T-cell (primary cell): ENCODE measurements around the gene CTCFL. TPM values are rescaled to one million over a fixed set of nuclear protein-coding genes. Genes with fewer than 3 reads are reported as not detected.

ENCODE experiments used
- ATAC-seq, 4 experiments: fragments of 200-7000 bp in 3 of 4; fragments of 150-1000 bp in 1 of 4; cut with Tn5 transposase; replicated peaks in 1 of 4; 1 replicate in 3 of 4; 2 replicates in 1 of 4; pipeline ENCODE4 v1.10.0; 2021; ENCODE audit warnings: moderate library complexity in 3 of 4, mild to moderate bottlenecking in 2 of 4, moderate number of reproducible peaks in 1 of 4
- CTCF ChIA-PET, 2 donors: fragments of 300-600 bp; sonication (Branson Sonifier 250); formaldehyde crosslinking; loops; one replicate each; lab custom pipeline; 2022; ENCODE audit warnings: antibody characterized with exemption in 2 of 2; lab: Charles Lee
- POLR2A ChIA-PET, 2 donors: fragments of 300-600 bp; sonication (Branson Sonifier 250); formaldehyde crosslinking; loops; one replicate each; lab custom pipeline; 2022; ENCODE audit warnings: antibody characterized with exemption in 2 of 2; lab: Charles Lee
- DNase-seq, 35 experiments: peaks; one replicate each; pipeline versions ENCODE4 v3.0.0 to v3.0.0-alpha.2; 2013 to 2023
- H3K27ac ChIP-seq: one replicate; pipeline ENCODE4 v1.5.1; 2013; ENCODE audit warnings: low read length
- H3K27me3 ChIP-seq, 2 experiments: replicated peaks in 1 of 2; 1 replicate in 1 of 2; 2 replicates in 1 of 2; pipeline versions ENCODE4 v1.6.1 to v1.7.0; 2013; ENCODE audit warnings: low read length in 1 of 2, mixed read lengths in 1 of 2; ENCODE audit not compliant: control insufficient read depth in 2 of 2, insufficient read depth in 2 of 2; ENCODE audit errors: extremely low read depth in 1 of 2
- H3K36me3 ChIP-seq, 2 donors: 1 replicate in 1 of 2; 2 replicates in 1 of 2; pipeline versions ENCODE4 v1.6.1 to v1.7.0; 2013; ENCODE audit warnings: low read length in 1 of 2; ENCODE audit not compliant: control insufficient read depth in 2 of 2, insufficient read depth in 1 of 2; ENCODE audit errors: extremely low read depth in 1 of 2
- H3K4me1 ChIP-seq, 2 experiments: 1 replicate in 1 of 2; 2 replicates in 1 of 2; pipeline versions ENCODE4 v1.6.1 to v1.7.0; 2013; ENCODE audit warnings: low read length in 2 of 2, mixed read lengths in 1 of 2; ENCODE audit not compliant: insufficient read depth in 2 of 2, control insufficient read depth in 1 of 2; ENCODE audit errors: extremely low read depth in 1 of 2
- H3K4me3 ChIP-seq, 2 donors: 1 replicate in 1 of 2; 2 replicates in 1 of 2; pipeline versions ENCODE4 v1.5.1 to v1.7.0; 2013; ENCODE audit warnings: mild to moderate bottlenecking in 2 of 2, low read length in 1 of 2, moderate library complexity in 1 of 2; ENCODE audit not compliant: control insufficient read depth in 1 of 2; ENCODE audit errors: extremely low read depth in 1 of 2
- H3K9me3 ChIP-seq: 2 replicates; pipeline ENCODE4 v1.7.0; 2013
- H3K27ac Mint-ChIP-seq, 2 donors: one replicate each; pipeline ENCODE4 v1.8.0; 2020 to 2021; ENCODE audit warnings: mild to moderate bottlenecking in 2 of 2, mixed read lengths in 2 of 2
- H3K27me3 Mint-ChIP-seq, 2 donors: one replicate each; pipeline ENCODE4 v1.8.0; 2021 to 2022; ENCODE audit warnings: mixed read lengths in 2 of 2
- H3K36me3 Mint-ChIP-seq: one replicate; pipeline ENCODE4 v1.8.0; 2021; ENCODE audit warnings: mixed read lengths
- H3K4me1 Mint-ChIP-seq, 3 donors: one replicate each; pipeline ENCODE4 v1.8.0; 2020 to 2022; ENCODE audit warnings: mixed read lengths in 3 of 3, mild to moderate bottlenecking in 1 of 3
- H3K4me3 Mint-ChIP-seq, 3 donors: one replicate each; pipeline ENCODE4 v1.8.0; 2020 to 2022; ENCODE audit warnings: mild to moderate bottlenecking in 3 of 3, mixed read lengths in 3 of 3, moderate library complexity in 3 of 3
- H3K9me3 Mint-ChIP-seq, 3 donors: one replicate each; pipeline ENCODE4 v1.8.0; 2020 to 2022; ENCODE audit warnings: mixed read lengths in 3 of 3
- WGBS: methylation state at CpG from one replicate; pipeline ENCODE4 v1.1.5; 2013; ENCODE audit warnings: missing lambda C conversion rate; ENCODE audit not compliant: insufficient coverage; 5-methylcytosine and 5-hydroxymethylcytosine counted together
- total RNA-seq, 35 experiments: library from RNA in 6 of 35; stranded (reverse) in 6 of 35; fragments of 120-200 nt in 1 of 35; gene quantifications; one replicate each; pipeline versions ENCODE4 v1.2.1 to v1.2.4 and lab custom pipeline; 2013 to 2026

Gene CTCFL
- total RNA-seq, 5 donors from 2014 or later (not counting 1 experiment from before 2014, with no cell fraction given), result 0.15 to 0.25 TPM; not detected in 3

GRCh38 chr20:57553376-57554018 lies 28.6 kb upstream of the CTCFL start:
- peaks cover 34% of the 10 kb centered on the region in 2 donors for H3K27me3 Mint-ChIP-seq

GRCh38 chr20:57552471-57552870 lies 27.5 kb upstream of the CTCFL start:
- Histone ChIP-seq H3K9me3 (no peaks in the 10 kb centered on the region), H3K27ac (no peak overlapping the region), H3K36me3 (no peaks in the 10 kb centered on the region), H3K4me1 (no peaks in the 10 kb centered on the region), H3K27me3 (peaks cover 0 to 13% of the 10 kb centered on the region in 2 experiments), H3K4me3 (no peak overlapping the region)
- H3K4me1 Mint-ChIP-seq, result no peaks in the 10 kb centered on the region
- 88% methylated on average over 5 of the region's 6 CpGs for whole genome bisulfite sequencing
- DNase-seq, result no peak
- no peak overlapping the region for H3K27ac Mint-ChIP-seq
- H3K27me3 Mint-ChIP-seq, result peaks cover 28 to 31% of the 10 kb centered on the region in 2 donors
- CTCF ChIA-PET, result no interaction called here
- no peak overlapping the region for H3K4me3 Mint-ChIP-seq
- no peaks in the 10 kb centered on the region for H3K9me3 Mint-ChIP-seq
- POLR2A ChIA-PET, result no interaction called here
- H3K36me3 Mint-ChIP-seq, result no peaks in the 10 kb centered on the region
- no peak for ATAC-seq

More at GRCh38 chr20:57553376-57554018, 28.6 kb upstream of the CTCFL start:
- Histone ChIP-seq H3K9me3 (no peaks in the 10 kb centered on the region), H3K36me3 (no peaks in the 10 kb centered on the region), H3K4me1 (no peaks in the 10 kb centered on the region), H3K4me3 (no peak overlapping the region), H3K27me3 (peaks cover 0 to 13% of the 10 kb centered on the region in 2 experiments), H3K27ac (no peak overlapping the region)
- no peaks in the 10 kb centered on the region for H3K36me3 Mint-ChIP-seq
- H3K4me3 Mint-ChIP-seq, result no peak overlapping the region
- 85% methylated on average over 4 of the region's 11 CpGs for WGBS
- POLR2A ChIA-PET, result no interaction called here
- CTCF ChIA-PET, result no interaction called here
- H3K4me1 Mint-ChIP-seq, result no peaks in the 10 kb centered on the region
- H3K27ac Mint-ChIP-seq, result no peak overlapping the region
- no peaks in the 10 kb centered on the region for H3K9me3 Mint-ChIP-seq
- ATAC-seq (no peak), DNase-seq (no peak)

- no peak overlapping the region for H3K4me3 ChIP-seq
- H3K36me3 ChIP-seq, result no peaks in the 10 kb centered on the region
- Mint-ChIP-seq H3K4me1 (no peaks in the 10 kb centered on the region), H3K9me3 (no peaks in the 10 kb centered on the region), H3K4me3 (no peak overlapping the region), H3K36me3 (no peaks in the 10 kb centered on the region), H3K27ac (no peak overlapping the region), H3K27me3 (peaks cover 9 to 29% of the 10 kb centered on the region in 2 donors)
- ChIA-PET POLR2A (no interaction called here), CTCF (interaction anchor here in 1 of 2 donors (0.7 kb wide), 1 partner anchor 11 kb away, joined by 3 read pairs; no protein-coding TSS in a partner anchor)
- ATAC-seq (no peak), DNase-seq (no peak)
- H3K4me1 ChIP-seq, result no peaks in the 10 kb centered on the region
- H3K27ac ChIP-seq, result no peak overlapping the region
- H3K9me3 ChIP-seq, result no peaks in the 10 kb centered on the region
- H3K27me3 ChIP-seq, result peaks cover 0 to 13% of the 10 kb centered on the region in 2 experiments
- WGBS, result 71% methylated on average over 18 of the region's 21 CpGs
Measured at GRCh38 chr20:57548177-57549058, 23.5 kb upstream of the CTCFL start.

GRCh38 chr20:57546956-57547649 lies 22.2 kb upstream of the CTCFL start:
- Histone ChIP-seq H3K27me3 (peaks cover 0 to 13% of the 10 kb centered on the region in 2 experiments), H3K4me1 (no peaks in the 10 kb centered on the region), H3K27ac (no peak overlapping the region), H3K4me3 (no peak overlapping the region), H3K36me3 (no peaks in the 10 kb centered on the region), H3K9me3 (no peaks in the 10 kb centered on the region)
- no peak for DNase-seq
- H3K9me3 Mint-ChIP-seq, result no peaks in the 10 kb centered on the region
- CTCF ChIA-PET, result no interaction called here
- no peak overlapping the region for H3K27ac Mint-ChIP-seq
- no peak for ATAC-seq
- H3K36me3 Mint-ChIP-seq, result no peaks in the 10 kb centered on the region
- no peaks in the 10 kb centered on the region for H3K4me1 Mint-ChIP-seq
- no peak overlapping the region for H3K4me3 Mint-ChIP-seq
- peaks cover 15 to 31% of the 10 kb centered on the region in 2 donors for H3K27me3 Mint-ChIP-seq
- POLR2A ChIA-PET, result no interaction called here
- no CpG with 5 or more reads among the region's 8 CpGs for WGBS

GRCh38 chr20:57545927-57546662 lies 21.2 kb upstream of the CTCFL start:
- Histone ChIP-seq H3K4me1 (no peaks in the 10 kb centered on the region), H3K27me3 (peaks cover 0 to 13% of the 10 kb centered on the region in 2 experiments), H3K36me3 (no peaks in the 10 kb centered on the region), H3K27ac (no peak overlapping the region), H3K9me3 (no peaks in the 10 kb centered on the region), H3K4me3 (no peak overlapping the region)
- no peaks in the 10 kb centered on the region for H3K36me3 Mint-ChIP-seq
- H3K4me3 Mint-ChIP-seq, result no peak overlapping the region
- 81% methylated on average over 5 of the region's 12 CpGs for WGBS
- H3K4me1 Mint-ChIP-seq, result no peaks in the 10 kb centered on the region
- H3K9me3 Mint-ChIP-seq, result no peaks in the 10 kb centered on the region
- POLR2A ChIA-PET, result no interaction called here
- CTCF ChIA-PET, result no interaction called here
- H3K27me3 Mint-ChIP-seq, result peaks cover 15 to 31% of the 10 kb centered on the region in 2 donors
- no peak for ATAC-seq
- DNase-seq, result no peak
- no peak overlapping the region for H3K27ac Mint-ChIP-seq
